C4-2B (cell line): Measurements from ENCODE around the gene SNX3.
A peak's percentile ranks its signal among the peaks of the same experiment; 100 is the strongest.
"Not testable (repeated sequence)": the region's sequence is repeated elsewhere in the genome, so short reads cannot be mapped to it uniquely, and the experiment has no call there.

Source experiments
- H3K27ac ChIP-seq: fragments of 450-650 bp; 2 replicates; pipeline ENCODE4 v1.5.1; 2017
- ZFX ChIP-seq: fragments of 450-650 bp; IDR thresholded peaks from 2 replicates; pipeline ENCODE4 v1.6.1; 2017
- TF ChIP-seq, protein P1 (sequence below): fragments of 450-650 bp; conservative IDR thresholded peaks from 2 replicates; pipeline ENCODE4 v1.5.1; 2017; ENCODE audit warnings: mild to moderate bottlenecking

Gene SNX3

GRCh38 chr6:108260809-108261569 lies at the start of gene SNX3:
Gene SNX3 (minus strand): TSS chr6:108261040. CDS start chr6:108260921, 119 bp downstream.
- peak within 1 kb of the TSS; percentile 99 for H3K27ac ChIP-seq
- TF ChIP-seq ZFX: 0 out of 2 replicates have a peak, but pooled peaks have one; percentile 4
- TF ChIP-seq, protein P1, sequence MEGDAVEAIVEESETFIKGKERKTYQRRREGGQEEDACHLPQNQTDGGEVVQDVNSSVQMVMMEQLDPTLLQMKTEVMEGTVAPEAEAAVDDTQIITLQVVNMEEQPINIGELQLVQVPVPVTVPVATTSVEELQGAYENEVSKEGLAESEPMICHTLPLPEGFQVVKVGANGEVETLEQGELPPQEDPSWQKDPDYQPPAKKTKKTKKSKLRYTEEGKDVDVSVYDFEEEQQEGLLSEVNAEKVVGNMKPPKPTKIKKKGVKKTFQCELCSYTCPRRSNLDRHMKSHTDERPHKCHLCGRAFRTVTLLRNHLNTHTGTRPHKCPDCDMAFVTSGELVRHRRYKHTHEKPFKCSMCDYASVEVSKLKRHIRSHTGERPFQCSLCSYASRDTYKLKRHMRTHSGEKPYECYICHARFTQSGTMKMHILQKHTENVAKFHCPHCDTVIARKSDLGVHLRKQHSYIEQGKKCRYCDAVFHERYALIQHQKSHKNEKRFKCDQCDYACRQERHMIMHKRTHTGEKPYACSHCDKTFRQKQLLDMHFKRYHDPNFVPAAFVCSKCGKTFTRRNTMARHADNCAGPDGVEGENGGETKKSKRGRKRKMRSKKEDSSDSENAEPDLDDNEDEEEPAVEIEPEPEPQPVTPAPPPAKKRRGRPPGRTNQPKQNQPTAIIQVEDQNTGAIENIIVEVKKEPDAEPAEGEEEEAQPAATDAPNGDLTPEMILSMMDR: peak; percentile 3; the same call in 1 of the 2 replicates

DNA sequence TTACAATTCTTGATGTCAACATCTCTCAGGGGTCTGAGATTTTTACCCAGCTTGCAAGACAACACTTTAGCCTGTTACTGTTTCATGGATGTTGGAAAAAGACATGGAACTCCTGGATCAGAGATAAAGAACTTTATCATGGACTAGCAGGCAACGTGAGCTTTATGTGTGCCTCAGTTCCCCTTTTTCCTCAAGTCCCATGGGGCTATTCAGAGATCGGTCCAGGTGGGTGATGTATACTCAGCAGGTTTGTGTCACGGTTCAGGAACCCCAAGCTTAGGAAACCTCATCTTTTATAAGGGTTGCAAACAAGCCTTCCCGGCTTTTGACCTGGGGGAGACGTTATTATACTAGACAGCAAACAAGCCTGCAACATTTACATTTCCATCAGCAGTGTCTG lies 49.0 kb upstream of the SNX3 start:
- no peak overlapping the region for H3K27ac ChIP-seq
- TF ChIP-seq ZFX: no peak
- TF ChIP-seq, protein P1: no peak

DNA sequence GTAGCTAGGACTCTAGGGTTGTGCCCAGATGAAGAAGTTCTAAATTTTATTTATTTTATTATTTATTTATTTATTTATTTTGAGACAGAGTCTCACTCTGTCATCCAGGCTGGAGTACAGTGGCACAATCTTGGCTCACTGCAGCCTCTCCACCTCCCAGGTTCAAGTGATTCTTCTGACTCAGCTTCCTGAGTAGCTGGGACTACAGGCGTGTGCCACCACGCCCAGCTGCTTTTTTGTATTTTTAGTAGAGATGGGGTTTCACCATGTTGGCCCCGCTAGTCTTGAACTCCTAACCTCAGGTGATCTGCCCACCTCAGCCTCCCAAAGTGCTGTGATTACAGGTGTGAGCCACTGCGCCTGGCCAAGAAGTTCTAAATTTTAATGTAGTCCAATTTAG lies 47.8 kb upstream of the SNX3 start:
- H3K27ac ChIP-seq: not testable (repeated sequence)

DNA sequence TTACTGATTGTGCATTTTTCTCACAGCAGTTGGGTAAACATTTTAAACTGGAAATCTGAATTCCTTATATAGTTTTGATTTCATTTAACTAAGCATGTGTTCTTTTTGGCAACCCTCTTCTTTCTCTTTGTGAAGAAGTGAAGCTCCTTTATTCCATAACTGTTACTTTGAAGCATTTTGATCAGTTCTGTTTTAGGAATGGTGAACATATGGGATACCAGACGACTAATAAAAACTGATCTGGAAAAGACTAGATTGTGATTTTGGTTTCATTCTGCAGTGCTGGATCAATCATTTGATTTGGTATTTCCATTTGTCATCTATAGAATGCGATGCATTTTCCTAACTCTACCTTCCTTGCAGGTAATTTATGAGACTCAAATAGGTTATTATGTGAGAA lies 43.8 kb upstream of the SNX3 start:
- TF ChIP-seq, protein P1: no peak
- no peak for TF ChIP-seq ZFX

DNA sequence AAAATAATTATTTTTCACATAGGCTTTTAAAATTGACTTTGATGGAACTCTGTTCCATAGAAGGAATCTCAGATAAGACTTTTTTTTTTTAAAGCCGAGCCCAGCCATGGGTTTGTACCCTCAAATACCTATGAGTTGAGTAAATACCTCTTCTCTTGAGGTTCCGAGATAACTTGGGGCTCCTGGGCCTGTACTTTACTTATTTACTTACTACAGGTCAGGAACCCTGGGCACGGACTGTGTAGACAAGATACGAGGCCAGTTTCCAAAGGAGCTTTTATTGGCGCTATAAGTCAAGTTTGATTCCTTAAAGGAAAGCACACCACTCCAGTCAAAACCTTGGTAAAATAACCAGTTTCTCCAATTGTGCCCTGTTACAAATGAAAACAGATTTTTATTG lies 41.5 kb upstream of the SNX3 start:
- TF ChIP-seq, protein P1: no peak
- no peak for TF ChIP-seq ZFX
- H3K27ac ChIP-seq: no peak overlapping the region

More for the DNA sequence above, 43.8 kb upstream of the SNX3 start:
- H3K27ac ChIP-seq: no peak overlapping the region

- peak overlapping the region; percentile 94 for H3K27ac ChIP-seq
- TF ChIP-seq, protein P1: no peak
- no peak for TF ChIP-seq ZFX
These were observed 34.8 kb upstream of the SNX3 start for GRCh38 chr6:108295676-108296075.

DNA sequence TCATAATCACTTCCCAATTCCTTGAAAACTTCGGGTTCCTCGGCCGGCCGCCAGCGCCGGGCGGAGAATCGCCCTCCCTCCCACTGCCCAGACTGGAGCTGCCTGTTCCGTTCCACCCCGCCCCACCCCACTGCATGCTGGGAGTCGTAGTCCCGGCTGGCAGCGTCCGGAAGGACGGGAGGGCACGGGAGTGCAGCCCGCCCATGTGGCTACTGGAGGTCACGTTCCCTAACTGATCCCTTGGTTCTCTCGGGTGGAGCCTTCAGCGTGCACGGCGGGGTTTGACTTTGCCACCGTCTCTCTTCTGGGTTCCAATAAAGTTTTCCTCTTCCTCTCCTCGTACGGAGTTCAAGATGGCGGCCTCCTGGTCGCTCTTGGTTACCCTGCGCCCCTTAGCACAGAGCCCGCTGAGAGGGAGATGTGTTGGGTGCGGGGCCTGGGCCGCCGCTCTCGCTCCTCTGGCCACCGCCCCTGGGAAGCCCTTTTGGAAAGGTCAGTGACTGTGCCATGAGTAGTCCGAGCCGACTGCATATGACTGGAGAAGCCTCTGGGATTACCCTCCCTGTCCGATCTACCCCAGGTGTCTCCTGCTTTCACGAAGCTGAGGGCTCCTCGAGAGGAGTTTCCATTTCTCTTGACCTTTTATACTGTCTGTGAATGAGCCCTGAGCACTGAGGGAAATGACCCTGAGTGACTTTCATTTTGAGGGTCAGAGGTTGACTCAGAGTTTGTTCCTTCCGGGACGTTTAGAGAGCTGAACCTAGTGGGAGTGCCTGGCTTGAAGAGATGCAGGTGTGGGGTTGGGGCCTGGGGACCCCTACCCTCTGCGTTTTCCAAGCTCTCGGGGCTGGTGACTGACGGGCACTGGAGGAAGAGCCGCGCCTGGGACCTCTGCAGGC lies 34.1 kb upstream of the SNX3 start, which contains the start of gene AFG1L:
Gene AFG1L, plus strand, starts transcription at position 328 of the 899 bp plus-strand sequence. Its CDS starts 26 bp downstream, at position 354.
- peak within 1 kb of the TSS; percentile 94 for H3K27ac ChIP-seq
- TF ChIP-seq ZFX: 0 out of 2 replicates have a peak, but pooled peaks have one; percentile 19
- TF ChIP-seq, protein P1: no peak
